GM21515 (cell line): ENCODE data around the gene MYBPHL.

Experiments
- ATAC-seq: cut with Tn5 transposase; IDR thresholded peaks from one replicate; pipeline ENCODE4 v1.9.1; 2021; ENCODE audit not compliant: unreplicated experiment

MYBPHL gene

DNA sequence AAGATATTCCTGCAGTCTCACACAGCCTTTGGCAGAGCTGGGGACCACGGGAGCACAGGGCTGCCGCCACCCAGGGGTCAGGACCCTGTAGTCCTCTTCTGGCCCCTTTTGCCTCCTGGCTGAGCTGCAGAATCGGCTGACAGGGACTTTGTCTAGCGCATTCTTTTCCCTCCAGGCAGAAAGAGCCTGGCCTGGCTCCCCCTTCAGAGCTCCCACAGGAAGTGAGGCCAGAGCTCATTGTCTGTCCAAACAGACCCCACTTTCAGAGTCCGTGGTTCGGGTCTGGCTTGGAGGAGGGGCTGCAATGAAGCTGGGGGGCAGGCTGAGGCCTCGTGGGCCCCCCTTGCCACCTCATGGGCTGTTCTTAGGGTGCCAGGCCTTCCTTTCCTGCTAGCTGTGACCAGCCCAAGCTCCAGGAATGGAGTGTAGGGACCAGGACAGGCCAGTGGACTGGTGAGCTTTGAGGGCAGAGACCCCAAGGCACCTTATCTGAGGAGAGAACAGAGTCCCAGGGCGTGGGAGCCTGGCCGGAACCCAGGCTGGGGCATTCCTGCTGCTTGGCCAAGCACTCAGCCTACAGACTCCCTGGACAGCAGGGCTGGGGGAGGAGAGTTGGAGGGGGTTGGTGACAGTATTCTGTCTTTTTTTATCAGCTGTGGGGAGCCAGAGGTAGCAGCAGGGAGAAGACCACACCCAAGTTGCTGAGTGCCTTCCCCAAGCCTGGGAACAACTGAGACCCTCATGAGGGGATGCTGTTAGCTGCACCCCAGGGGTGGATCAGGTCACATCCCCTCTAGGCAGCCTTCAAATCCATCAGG, 52.8 kb downstream of the MYBPHL start:
- no peak for ATAC-seq

DNA sequence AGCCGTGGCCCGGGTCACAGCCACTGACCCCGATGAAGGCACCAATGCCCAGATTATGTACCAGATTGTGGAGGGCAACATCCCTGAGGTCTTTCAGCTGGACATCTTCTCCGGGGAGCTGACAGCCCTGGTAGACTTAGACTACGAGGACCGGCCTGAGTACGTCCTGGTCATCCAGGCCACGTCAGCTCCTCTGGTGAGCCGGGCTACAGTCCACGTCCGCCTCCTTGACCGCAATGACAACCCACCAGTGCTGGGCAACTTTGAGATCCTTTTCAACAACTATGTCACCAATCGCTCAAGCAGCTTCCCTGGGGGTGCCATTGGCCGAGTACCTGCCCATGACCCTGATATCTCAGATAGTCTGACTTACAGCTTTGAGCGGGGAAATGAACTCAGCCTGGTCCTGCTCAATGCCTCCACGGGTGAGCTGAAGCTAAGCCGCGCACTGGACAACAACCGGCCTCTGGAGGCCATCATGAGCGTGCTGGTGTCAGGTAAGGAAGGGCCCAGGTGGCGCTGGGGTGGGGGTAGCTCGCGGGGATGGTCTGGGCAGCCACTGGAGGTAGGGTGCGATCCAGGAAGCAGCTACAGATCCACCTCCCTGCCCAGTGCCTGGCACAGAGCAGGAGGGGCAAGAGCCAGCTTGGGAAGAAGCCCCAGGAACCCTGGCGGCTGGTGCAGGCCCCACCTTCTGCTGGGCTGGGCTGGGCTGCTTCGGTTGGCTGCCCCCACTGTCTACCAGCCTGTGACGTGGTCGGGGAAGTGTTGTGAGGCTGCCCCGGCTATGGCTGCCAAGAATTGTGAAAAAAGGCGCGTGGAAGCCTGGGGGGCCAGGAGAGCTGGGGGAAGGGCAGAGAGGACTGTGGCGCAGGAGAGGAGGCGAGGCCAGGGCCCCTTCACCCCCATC, 53.7 kb downstream of the MYBPHL start:
- no peak for ATAC-seq

DNA sequence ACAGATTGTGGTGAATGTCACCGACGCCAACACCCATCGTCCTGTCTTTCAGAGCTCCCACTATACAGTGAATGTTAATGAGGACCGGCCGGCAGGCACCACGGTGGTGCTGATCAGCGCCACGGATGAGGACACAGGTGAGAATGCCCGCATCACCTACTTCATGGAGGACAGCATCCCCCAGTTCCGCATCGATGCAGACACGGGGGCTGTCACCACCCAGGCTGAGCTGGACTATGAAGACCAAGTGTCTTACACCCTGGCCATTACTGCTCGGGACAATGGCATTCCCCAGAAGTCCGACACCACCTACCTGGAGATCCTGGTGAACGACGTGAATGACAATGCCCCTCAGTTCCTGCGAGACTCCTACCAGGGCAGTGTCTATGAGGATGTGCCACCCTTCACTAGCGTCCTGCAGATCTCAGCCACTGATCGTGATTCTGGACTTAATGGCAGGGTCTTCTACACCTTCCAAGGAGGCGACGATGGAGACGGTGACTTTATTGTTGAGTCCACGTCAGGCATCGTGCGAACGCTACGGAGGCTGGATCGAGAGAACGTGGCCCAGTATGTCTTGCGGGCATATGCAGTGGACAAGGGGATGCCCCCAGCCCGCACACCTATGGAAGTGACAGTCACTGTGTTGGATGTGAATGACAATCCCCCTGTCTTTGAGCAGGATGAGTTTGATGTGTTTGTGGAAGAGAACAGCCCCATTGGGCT, 54.5 kb downstream of the MYBPHL start:
- no peak for ATAC-seq

DNA sequence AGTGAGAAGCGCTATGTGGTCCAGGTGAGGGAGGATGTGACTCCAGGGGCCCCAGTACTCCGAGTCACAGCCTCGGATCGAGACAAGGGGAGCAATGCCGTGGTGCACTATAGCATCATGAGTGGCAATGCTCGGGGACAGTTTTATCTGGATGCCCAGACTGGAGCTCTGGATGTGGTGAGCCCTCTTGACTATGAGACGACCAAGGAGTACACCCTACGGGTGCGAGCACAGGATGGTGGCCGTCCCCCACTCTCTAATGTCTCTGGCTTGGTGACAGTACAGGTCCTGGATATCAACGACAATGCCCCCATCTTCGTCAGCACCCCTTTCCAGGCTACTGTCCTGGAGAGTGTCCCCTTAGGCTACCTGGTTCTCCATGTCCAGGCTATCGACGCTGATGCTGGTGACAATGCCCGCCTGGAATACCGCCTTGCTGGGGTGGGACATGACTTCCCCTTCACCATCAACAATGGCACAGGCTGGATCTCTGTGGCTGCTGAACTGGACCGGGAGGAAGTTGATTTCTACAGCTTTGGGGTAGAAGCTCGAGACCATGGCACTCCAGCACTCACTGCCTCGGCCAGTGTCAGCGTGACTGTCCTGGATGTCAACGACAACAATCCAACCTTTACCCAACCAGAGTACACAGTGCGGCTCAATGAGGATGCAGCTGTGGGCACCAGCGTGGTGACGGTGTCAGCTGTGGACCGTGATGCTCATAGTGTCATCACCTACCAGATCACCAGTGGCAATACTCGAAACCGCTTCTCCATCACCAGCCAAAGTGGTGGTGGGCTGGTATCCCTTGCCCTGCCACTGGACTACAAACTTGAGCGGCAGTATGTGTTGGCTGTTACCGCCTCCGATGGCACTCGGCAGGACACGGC, 55.3 kb downstream of the MYBPHL start:
- no peak for ATAC-seq

DNA sequence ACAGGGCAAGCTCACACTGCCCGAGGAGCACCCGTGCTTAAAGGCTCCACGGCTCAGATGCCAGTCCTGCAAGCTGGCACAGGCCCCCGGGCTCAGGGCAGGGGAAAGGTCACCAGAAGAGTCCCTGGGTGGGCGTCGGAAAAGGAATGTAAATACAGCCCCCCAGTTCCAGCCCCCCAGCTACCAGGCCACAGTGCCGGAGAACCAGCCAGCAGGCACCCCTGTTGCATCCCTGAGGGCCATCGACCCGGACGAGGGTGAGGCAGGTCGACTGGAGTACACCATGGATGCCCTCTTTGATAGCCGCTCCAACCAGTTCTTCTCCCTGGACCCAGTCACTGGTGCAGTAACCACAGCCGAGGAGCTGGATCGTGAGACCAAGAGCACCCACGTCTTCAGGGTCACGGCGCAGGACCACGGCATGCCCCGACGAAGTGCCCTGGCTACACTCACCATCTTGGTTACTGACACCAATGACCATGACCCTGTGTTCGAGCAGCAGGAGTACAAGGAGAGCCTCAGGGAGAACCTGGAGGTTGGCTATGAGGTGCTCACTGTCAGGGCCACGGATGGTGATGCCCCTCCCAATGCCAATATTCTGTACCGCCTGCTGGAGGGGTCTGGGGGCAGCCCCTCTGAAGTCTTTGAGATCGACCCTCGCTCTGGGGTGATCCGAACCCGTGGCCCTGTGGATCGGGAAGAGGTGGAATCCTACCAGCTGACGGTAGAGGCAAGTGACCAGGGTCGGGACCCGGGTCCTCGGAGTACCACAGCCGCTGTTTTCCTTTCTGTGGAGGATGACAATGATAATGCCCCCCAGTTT, 56.1 kb downstream of the MYBPHL start:
- ATAC-seq, result no peak

DNA sequence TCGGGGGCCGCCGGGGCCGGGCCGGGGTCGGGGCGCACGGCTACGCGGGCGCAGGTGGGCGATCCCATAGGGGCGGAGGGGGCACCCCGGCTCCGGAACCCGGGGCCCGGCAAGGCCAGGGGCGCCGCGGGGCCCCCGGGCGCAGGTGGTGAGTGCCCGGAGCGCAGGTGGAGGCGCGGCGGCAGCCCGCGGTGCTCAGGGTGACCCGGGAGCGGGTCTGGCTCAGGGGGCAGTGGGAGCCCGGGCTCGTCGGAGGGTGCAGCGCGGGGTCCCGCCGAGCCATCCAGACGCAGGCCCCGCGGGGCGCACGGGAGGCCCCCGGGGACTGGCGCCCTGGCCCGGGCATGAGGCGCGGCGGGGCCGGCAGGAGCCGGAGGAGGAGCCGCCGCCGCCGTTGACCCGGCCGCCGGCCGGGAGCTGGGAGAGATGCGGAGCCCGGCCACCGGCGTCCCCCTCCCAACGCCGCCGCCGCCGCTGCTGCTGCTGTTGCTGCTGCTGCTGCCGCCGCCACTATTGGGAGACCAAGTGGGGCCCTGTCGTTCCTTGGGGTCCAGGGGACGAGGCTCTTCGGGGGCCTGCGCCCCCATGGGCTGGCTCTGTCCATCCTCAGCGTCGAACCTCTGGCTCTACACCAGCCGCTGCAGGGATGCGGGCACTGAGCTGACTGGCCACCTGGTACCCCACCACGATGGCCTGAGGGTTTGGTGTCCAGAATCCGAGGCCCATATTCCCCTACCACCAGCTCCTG, 57.0 kb downstream of the MYBPHL start:
- peak; percentile 33 for ATAC-seq

DNA sequence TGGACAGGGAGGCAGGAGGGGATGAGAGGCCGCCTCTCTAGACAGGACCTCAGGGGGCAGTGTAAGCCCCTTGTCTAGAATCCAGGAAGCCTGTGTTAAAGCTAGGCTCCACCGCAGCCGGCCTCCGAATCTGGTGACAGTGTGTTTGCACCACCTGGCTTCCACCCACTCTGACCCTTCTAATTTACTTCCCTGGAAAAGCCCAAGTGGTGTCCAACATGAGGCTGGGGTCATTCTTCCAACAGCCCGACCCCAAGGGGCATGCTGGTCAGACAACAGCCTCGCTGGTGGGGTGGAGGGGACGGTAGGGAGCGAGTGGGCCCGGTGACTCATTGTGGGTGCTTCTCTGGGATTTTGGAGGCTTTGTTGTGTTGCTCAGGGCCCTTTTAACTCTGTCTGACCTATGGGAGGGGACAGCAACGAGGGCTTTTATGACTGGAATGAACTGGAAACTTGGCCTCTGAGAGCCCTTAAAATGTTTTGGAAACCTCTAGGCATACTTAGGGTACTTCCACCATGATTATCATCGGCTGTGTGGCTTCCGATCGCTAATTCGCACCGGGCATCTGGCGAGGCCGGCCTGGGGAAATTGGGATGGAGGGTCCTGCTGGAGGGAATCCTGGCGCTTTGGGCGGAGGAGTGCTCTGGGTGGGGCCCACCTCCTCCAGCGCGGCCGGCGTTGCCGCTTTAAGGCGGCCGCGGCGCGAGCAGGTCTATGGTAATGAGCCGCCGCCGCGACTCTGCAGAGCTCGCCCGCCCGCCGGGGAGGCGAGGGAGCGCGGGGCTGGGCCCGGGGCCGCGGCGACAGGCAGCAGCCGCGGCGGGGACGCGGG, 57.8 kb downstream of the MYBPHL start, which contains the start of gene CELSR2:
CELSR2 (plus strand) TSS at position 743 of the 833 bp plus-strand sequence. CDS start 541 bp downstream, outside the sequence.
- peak; percentile 73 for ATAC-seq

DNA sequence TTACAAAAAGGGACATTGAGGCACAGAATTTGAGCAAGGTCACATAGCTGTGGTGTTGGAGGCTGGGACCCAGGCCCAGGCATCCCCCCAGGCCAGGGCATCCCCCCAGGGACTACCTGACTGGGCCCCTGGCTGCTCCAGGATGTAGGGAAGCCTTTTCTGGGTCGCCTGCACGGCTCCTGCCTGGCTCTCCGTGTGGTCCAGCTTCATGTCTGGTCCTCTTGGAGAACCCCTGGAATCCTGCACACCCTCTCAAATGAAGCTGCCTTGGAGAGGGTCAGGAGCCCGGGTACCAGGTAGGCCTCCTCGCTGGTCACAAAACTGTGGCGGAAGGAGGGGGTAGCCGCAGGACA, 58.4 kb downstream of the MYBPHL start:
- no peak for ATAC-seq

DNA sequence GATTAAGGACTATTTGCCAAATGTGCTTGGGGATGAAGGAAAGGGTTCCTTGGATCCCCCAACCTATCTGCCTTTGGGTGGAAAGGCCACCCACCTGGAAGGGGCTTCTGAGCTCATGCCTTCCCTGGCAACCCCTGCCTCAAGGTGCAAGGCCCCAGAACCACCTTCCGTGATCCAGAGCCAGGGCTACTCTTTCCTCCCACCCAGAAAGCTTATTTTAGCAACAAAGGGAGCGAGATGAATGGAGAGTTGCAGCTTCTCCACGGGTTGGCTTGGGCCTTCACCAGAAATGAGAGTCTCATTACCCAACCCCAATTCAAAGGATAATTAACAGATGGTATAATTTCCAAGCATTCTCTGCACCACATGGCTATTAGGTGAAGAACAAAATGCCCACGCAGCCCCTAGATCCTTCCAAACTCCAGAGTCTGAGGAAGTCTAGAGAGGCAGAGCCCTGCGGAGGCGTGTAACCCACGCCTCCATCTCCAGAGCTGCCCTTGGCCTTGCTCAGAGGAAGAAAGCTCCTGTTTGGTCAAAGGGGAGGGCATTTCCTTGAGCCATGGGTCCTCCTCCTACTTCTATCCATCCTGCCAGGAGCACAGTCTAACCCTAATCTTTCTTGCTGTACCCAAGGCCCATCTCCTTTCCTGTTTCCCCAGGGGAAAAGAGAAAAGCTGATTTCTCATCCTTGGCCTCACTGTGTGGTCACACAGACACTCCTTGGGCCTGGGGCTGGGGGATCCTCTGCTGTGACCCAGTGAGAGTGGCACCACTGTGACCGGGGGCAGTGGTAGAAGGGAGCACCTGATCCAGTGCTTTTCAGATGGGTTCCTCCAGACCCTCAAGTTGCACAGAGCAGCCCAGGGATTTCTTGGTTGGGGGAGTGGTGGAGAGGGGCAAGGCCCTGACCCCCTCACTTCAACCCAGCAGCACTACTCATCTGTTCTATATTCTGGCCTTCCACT, 59.1 kb downstream of the MYBPHL start:
- no peak for ATAC-seq

DNA sequence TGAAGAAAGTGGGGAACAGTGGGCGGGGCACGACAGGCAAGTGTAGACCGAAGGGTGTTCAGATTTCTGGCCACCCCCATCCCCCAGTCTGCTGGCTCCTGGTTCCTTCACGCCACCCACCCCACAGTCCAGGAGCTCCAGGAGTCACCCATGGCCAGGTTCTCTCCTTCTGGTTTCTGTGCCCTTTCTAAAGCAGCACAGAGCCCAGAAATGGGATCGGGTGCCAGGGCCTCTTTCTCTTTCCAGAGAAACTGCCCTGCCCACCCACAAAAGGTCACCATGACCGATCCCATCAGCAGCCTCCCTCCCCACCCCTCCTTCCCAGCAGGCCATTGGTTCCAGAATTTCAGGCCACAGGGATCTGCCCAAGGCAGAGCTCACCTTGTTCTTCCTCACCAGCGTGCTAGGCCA, 60.7 kb downstream of the MYBPHL start:
- no peak for ATAC-seq

DNA sequence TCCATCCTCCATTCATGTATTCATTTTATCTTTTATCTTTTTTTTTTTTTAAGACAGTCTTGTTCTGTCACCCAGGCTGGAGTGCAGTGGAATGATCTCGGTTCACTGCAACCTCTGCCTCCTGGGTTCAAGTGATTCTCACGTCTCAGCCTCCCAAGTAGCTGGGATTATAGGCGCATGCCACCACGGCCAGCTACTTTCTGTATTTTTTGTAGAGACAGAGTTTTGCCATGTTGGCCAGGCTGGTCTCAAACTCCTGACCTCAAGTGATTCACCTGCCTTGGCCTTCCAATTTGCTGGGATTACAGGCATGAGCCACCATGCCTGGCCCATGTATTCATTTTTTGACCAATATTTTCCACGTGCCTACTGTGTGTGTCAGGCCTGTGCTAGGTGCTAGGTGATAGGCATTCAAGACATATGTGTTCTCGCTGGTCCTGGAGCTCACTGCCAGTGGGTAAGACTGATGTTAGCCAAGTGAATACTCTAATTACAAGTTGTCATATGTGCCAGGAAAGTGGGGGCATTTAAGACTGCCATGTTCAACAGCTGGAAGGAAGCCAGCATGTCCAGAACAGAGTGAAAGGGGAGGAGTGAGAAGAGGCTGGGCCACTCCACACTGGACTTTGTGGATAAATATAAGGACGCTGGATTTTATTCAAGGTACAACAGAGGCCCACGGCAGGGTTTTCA, 62.8 kb downstream of the MYBPHL start:
- no peak for ATAC-seq

DNA sequence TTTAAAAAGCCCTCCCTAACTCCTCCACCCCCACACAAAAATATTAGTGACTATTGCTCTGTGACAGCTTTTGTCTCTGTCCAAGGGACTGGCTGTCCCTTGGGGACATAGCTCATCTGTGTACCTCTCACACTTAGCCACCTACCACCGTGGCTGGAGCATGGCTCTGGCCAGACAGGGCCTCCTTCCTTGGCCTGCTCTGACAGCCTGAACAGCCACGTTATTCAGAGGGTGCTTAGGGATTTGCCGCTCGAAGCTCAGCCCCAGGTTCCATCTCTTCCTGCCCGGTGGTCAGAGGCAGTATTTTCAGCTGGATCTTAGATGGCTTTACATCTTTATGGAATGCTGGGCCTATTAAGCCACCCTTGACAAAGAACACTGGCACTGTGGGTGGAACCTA, 63.6 kb downstream of the MYBPHL start:
- ATAC-seq, result no peak

DNA sequence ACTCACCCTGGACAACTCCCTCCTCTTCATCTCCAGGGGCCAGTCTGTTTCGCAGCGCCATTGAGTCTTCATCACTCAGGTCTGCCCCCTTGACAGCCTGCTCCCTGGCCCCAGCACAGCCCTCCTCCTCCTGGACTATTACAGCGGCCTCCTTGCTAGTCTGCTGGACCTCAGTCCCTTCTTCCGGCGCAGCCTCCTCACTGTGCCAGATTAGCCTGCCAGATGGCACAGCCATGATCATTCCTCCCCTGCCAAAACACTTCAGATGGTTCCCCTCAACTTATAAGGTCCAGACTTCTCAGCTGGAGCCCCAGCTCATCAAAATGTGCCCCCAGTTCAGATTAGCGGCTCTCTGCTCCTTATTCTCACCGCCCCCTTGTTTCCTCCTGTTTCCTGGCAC, 64.4 kb downstream of the MYBPHL start:
- ATAC-seq, result no peak
